NCI-H1105 treated with DMSO at 0.1 percent for 48 hours (cell line): Measurements from ENCODE around the gene EFHD1.
"Not testable (repeated sequence)": the region's sequence is repeated elsewhere in the genome, so short reads cannot be mapped to it uniquely, and the experiment has no call there.

Experiments
- DNase-seq: peaks from one replicate; lab custom pipeline; 2025; lab: John Stamatoyannopoulos, UW

The EFHD1 gene

GRCh38 chr2:232621186-232621585 lies 12.2 kb upstream of the EFHD1 start:
- DNase-seq: no peak

DNA sequence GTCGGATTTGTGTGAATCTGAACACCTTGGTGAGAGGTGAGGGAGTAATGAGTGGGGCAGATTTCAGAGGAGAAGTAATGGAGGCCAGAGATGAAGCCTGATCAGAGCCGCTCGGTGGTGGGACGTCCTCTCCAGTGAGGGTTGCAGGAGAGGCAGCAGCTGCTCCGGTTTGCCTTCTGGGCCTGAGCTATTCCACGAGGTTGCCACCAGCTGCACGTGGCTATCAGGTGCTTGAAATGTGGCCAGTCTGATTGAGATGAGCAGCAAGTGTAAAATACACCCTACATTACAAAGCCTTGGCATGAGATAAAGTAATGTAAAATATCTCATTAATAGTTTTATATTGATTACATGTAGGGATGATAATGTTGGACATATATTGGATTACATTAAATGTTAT lies 10.8 kb upstream of the EFHD1 start:
- DNase-seq: no peak

DNA sequence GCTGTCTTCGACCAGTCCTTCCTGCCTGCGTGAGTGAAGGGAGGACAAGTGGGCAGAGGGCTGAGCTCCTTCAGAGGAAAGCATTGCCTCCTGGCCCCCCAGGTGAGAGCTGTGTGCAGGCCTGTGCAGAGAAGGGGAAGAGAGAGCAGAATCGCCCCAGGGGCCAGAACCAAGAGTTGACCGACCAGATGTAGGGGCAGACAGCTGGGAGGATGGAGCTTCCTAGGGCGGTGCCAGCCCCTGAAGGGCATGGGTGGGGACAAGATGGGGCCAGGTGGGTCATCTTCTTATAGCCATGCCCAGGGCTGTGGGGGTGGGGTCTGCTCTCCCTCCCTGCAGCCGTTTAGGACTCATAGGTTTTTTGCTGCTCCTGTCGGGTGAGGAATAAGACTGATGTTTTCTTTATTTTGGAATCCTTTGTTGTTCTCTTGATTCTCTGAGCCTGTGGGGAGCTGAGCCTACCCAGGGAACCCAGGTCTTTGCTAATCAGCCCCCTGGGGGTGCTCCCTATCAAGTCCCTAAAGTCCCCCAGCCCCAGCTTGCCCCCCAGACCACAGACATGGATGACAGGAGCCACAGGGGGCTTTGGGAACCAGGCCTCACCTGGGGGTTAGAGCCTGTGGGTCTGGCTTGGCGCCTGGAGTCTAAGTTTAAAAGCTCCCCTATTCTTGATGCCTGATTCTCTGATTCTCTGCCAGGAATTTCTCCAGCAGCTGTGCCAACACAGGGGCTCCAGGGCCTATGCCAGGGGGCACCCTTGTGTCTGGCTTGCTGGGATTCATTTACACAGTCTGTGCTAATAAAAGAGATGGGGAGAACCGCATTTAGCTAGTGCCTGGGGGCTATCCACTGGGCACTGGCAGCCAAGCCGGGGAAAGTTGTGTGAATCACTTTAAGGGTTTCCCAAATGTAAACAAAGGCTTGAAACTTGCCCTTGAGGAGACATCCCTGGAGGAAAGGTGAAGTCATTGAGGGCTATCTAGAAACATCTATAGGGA lies 9.3 kb upstream of the EFHD1 start:
- DNase-seq: peak; percentile 91

GRCh38 chr2:232626584-232626983 lies 6.8 kb upstream of the EFHD1 start:
- DNase-seq: no peak

- DNase-seq: no peak
These were observed 4.8 kb upstream of the EFHD1 start for GRCh38 chr2:232628466-232629128.

DNA sequence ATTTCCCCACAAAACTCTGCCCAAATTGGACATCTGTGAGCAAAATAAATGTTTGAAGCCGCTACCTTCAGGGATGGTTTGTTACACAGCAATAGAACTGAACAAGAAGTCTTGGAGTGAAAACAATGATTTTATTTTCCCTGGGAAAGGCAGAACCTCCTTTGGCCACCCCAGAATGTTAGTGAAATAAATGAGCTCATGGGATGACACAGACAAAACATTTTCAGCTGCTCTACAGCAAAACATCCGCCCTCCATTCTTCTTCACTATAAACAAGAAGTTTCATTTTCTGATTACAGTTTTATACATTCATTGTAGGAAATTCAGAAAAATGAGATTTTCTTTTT lies 4.3 kb upstream of the EFHD1 start:
- no peak for DNase-seq

GRCh38 chr2:232632229-232632903 lies 1.0 kb upstream of the EFHD1 start:
- no peak for DNase-seq

DNA sequence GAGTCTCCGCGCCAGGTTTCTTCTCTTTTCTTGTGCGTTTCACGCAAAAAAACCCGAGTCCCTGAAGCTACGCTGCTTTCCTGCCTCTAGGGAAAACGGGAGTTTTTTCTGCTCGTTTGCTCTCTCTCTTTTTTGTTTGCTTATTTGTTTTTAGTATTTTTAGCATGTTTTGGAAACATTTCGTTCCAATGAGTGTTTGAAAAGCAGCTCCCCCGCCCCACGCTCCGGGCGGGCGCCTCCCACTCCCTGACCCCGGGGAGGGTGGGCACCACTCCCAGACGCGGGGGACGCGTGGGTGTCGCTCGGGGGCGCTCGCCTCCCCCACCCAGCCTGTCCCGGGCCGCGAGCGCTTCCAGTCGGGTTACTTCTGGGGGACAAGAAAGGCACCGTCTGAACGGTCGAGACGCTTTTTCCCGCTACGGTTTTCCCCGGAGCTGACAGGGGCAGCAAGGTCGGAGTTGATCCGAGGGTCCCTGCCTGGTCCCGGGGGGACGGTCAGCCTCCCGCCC lies 446 bp upstream of the EFHD1 start:
- no peak for DNase-seq

GRCh38 chr2:232634206-232635150 lies 1.1 kb downstream of the EFHD1 start:
- DNase-seq: no peak

GRCh38 chr2:232635376-232635775 lies 2.0 kb downstream of the EFHD1 start:
- DNase-seq: not testable (repeated sequence)

DNA sequence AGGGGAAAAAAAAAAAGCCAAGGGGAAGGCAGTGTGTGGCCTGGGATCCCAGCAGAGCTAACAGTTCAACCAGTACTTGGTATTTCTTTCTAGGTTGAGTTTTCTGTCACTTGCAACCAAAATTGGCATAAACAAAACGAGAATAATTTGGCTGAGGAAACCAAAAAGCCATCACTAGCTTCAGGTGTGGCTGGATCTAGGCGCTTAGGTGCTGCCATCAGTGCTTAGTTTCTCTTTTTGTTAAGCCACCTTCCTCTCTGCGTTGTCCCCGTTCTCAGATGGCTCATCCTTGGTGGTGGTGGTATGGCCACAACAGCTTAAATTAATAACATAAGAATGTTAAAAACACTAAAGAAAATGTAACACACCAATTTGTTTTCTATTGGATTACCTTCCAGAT lies 2.4 kb downstream of the EFHD1 start:
- DNase-seq: no peak

GRCh38 chr2:232636788-232637420 lies 3.5 kb downstream of the EFHD1 start:
- no peak for DNase-seq

GRCh38 chr2:232637866-232638583 lies 4.6 kb downstream of the EFHD1 start:
- DNase-seq: no peak

GRCh38 chr2:232641153-232641848 lies 7.9 kb downstream of the EFHD1 start:
- DNase-seq: no peak

GRCh38 chr2:232643147-232643425 lies 9.7 kb downstream of the EFHD1 start:
- no peak for DNase-seq

GRCh38 chr2:232643813-232644347 lies 10.5 kb downstream of the EFHD1 start:
- DNase-seq: no peak

DNA sequence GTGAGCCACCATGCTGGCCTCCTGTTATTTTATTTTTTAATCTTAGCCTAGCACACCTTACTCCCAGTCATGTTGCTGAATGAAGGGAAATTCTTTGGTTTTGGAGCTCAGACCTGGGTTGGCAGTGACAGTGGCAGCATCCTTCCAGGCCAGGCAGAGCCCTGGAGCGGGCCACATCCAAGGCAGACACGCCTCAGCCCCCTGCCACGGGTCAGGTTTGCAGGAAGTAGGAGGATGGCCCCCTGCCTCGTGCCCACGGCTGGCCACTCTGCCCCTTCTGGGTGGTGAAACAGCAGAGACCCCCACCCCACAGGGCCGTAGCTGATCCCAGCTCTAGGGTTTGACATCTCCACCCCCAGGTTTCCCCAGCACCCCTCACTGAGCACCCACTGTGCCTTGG lies 11.7 kb downstream of the EFHD1 start:
- no peak for DNase-seq

DNA sequence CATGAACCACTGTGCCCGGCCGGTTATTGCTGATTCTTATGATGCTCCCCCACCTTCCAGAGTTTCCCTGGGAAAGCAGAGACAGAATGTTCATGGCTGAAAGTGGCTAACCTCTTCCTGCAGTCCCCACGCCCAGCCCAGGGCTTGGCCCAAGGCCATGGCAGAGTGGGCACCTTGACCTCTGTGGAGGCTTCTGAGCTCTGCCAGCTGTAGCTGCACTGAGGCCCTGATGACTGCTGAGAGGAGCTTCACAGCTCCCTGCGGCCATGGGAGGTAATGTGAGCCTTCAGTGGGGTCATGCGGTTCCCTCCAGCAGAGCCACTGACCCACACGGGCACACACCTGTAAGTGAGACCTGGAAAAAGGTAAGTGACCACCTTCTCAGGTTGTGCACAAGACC lies 13.3 kb downstream of the EFHD1 start:
- DNase-seq: no peak

- no peak for DNase-seq
These were observed 13.9 kb downstream of the EFHD1 start for GRCh38 chr2:232647261-232647660.

DNA sequence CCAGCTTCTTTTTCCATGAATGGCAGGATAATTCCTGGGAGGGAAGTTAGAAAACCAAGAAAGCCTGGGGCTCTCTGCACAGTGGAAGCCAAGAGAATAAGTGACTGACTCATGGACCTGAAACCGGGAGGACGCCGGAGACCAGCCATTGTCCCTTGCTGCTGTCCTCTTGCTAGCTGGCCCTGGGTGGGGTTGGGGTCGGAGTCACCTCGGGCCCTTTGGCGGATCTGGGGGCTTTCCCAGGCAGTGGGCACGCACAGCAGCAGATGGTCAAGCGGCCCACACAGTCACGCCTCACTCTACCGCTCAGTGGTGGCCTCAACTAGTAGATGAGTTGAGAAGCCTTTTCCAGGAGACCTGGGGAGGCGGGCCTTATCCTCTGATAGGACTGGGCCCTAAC lies 15.6 kb downstream of the EFHD1 start:
- no peak for DNase-seq
